HG03159 (cell line): ENCODE results near the gene MGARP.
"Not testable (repeated sequence)": the region's sequence is repeated elsewhere in the genome, so short reads cannot be mapped to it uniquely, and the experiment has no call there.

ENCODE experiments used
- ATAC-seq: cut with Tn5 transposase; IDR thresholded peaks from one replicate; pipeline ENCODE4 v1.9.1; 2021; ENCODE audit warnings: mild to moderate bottlenecking, moderate library complexity; ENCODE audit not compliant: unreplicated experiment

MGARP gene

GRCh38 chr4:139279760-139280620 is at the start of gene MGARP:
Gene MGARP, minus strand, starts transcription at chr4:139280225. Its CDS starts 67 bp downstream, at chr4:139280158.
- ATAC-seq, result no peak

GRCh38 chr4:139329665-139330200 is 49.7 kb upstream of the MGARP start:
- ATAC-seq, result no peak

DNA sequence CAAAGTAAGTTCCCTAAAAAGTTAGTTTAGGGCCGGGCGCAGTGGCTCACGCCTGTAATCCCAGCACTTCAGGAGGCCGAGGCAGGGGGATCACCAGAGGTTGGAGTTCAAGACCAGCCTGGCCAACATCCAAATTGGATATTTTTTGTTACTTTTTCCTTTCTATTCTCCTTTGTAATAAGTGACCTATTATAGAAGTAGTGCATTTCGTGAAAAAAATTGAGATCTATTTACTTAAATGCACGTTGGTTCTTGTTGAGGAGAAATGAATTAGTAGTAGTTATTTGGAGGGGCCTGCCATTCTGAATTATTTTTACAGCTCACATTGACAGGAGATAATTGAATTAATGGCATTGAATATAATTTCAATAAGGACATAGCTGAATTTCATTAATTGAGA is 44.6 kb upstream of the MGARP start:
- ATAC-seq, result no peak

- ATAC-seq, result not testable (repeated sequence)
Measured at GRCh38 chr4:139322541-139322940, 42.5 kb upstream of the MGARP start.

- not testable (repeated sequence) for ATAC-seq
Measured at GRCh38 chr4:139322070-139322469, 42.0 kb upstream of the MGARP start.

DNA sequence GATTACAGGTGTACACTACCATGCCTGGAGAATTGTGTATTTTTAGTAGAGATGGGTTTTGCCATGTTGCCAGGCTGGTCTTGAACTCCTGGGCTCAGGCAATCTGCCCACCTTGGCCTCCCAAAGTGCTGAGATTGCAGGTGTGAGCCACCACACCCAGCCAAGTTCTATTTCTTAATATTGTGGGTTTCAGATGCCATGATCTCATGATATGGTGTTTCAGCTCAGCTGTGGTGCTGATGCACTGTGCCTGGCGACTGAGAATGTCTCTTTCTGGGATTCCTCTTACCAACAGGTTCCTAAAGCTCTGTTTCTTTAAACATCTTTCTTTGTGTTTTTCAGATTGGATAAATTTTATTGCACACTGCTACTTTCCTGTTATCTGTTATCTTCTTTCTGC is 39.5 kb upstream of the MGARP start:
- no peak for ATAC-seq

- no peak for ATAC-seq
Measured at GRCh38 chr4:139317635-139318034, 37.6 kb upstream of the MGARP start.

GRCh38 chr4:139316733-139317132 is 36.7 kb upstream of the MGARP start:
- no peak for ATAC-seq

DNA sequence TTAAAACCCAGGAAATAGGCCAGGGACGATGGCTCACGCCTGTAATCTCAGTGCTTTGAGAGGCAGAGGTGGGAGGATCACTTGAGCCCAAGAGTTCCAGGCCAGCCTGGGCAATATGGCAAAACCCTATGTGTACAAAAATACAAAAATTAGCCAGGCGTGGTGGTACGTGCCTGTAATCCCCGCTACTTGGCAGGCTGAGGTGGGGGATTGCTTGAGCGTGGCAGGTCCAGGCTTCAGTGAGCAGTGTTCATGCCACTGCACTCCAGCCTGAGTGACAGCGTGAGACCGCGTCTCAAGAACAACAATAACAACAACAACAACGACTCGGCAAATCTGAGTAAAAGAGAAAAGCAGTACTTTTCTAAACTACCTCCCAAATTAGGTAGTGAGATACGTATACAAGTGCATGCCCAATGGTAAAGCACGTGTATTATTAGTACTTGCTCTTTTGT is 35.2 kb upstream of the MGARP start:
- ATAC-seq, result peak; percentile 69

DNA sequence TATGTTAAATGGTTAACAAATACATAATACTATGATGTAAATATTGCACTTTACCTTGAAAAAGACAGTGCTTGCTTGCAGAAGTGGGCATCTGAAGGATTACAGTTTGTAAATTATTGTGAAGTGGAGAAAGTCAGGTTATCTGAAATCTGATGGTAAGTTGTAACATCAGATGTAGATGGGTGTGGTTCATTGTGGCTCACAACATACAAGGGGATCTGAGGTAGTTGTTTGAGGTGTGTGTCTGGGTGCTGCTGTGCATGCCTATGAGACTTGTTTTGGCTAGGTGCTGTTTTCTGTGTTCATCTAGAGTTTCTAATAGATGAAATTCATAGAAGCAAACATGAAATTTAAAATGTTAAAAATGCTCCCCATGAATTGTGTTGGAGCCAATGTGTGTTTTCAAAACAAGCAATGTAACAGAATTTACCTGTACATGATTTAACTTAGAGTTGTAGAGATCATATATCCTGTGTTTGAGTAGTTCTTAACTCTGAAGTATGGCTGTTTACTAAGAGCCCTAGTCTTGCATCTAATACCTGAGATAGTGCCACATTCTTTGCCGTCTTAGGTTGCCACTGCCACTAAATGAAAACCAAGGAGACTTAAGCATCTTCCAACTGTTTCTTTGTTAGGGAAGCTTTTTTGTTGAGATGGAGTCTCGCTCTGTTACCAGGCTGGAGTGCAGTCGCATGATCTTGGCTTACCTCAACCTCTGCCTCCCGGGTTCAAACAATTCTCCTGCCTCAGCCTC is 34.2 kb upstream of the MGARP start:
- no peak for ATAC-seq

DNA sequence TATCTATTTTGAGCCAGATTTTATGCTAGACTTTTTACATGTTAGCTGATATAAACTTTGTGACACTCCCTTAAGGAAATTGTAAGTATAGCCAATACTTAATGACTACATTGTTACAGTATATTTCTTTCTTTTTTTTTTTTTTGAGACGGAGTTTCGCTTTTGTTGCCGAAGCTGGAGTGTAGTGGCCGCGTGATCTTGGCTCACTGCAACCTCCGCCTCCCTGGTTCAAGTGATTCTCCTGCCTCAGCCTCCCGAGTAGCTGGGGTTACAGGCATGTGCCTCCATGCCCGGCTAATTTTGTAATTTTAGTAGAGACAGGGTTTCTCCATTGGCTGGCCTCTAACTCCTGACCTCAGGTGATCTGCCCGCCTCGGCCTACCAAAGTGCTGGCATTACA is 33.4 kb upstream of the MGARP start:
- not testable (repeated sequence) for ATAC-seq

DNA sequence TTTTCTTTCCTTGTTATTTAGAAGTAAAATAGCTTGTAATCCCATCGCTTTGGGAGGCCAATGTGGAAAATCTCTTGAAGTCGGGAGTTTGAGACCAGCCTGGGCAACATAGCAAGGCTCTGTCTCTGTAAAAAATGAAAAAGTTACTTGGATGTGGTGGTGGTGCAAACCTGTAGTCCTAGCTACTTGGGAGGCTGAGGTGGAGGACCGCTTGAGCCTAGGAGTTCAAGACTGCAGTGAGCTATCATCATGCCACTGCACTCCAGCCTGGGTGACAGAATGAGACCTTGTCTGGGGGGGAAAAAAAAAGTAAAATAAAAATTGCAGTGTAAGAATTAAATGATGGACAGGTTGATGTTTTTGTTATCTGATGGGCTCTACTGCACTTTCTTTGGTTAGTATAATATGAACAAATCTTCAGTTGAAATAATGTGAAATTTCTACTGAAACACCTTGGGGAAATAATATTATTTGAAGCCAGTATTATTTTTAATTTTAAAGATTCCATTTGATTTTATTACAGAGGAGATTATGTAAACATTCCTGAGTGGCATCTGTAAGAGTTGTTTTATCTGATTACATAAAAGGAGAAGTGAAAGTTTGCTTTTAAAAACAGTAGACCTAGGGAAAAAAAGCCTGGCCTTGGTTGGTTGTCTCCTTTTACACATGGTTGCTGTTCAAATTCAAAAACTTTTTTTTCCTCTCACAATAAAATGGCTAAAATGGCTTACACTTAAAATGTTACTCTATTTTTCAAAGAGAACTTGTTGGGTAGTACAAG is 32.7 kb upstream of the MGARP start:
- ATAC-seq, result no peak

DNA sequence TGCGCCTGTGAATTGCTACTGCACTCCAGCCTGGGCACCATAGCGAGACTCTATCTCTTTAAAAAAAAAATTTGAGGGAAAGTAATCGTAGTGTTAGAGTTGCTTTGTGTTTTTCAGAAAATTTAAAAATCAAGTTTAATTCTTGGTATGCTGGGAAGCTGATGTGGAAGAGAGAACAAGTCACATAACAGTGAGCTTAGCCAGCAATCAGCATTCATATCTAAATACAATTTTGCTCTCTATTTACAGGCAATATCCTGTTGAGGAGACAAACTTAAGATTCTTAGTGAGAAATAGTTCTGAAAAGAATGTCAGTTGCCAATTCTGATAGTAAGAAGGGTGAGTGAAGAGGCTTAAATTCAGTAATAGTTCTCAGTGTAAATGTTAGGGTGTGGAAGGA is 31.9 kb upstream of the MGARP start:
- no peak for ATAC-seq

DNA sequence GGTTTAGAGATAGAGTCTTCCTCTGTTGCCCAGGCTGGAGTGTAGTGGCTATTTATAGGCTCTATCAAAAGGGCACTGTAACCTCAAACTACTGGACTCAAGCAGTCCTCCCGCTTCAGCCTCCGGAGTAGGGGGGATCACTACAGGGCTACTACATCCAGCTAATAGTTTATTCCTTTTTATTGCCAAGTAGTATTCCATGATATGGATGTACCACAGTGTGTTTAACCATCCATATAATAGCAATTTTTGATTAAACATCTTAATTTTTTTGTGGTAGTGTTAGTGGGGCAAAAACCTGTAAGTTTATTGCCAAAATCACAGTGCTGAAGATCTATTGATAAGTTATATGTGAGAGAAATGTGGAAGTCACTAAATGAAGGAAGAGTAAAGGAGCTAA is 24.9 kb upstream of the MGARP start:
- no peak for ATAC-seq

DNA sequence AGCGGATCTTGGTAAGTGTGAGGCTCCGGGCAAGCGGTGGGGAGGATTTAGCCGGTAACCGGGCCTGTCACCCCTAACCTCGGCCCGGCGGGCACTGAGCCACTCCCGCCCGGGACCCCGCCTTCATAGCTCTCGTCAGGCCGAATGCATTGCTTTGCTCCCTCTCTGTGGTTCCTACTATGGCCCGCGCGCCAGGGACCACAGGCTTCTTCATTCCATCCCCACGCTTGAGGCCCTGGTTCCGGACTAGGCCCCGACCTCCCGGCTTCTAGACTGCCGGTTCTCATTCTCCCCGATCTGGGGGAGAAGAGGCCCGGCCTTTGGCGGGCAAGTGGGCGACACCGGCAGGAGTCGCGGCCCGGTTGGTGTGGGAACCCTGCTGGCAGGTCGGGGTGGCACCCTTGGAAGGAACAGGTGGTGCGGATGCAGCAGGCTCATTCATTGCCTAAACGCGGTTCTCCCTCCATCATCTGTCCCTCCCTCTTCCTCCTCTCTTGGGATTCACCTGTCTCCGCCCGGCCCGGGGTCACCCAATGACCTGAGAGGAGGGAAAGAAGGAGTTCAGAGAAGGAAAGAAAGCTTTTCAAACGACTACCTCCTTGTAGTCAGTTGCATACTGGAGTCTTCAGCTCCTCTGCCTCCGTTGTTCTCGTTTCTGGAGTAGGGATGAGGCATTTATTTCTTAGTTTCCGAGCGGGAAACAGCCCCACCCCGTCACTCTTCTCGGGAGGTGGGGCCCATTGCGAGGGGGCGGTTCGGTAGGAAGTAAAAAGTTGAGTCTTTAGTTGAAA is 22.0 kb upstream of the MGARP start, which contains the start of gene NDUFC1:
Gene NDUFC1, minus strand, starts transcription at position 657 of the 791 bp plus-strand sequence. CDS start 6,679 bp downstream, outside the sequence.
- peak; percentile 44 for ATAC-seq

- peak; percentile 75 for ATAC-seq
Measured at GRCh38 chr4:139301113-139301820, 21.2 kb upstream of the MGARP start, which contains the start of gene NAA15. Gene NAA15, plus strand, starts transcription at chr4:139301505. Its CDS starts 273 bp downstream, at chr4:139301778.

- ATAC-seq, result peak; percentile 19
Measured at GRCh38 chr4:139300431-139301112, 20.5 kb upstream of the MGARP start.

GRCh38 chr4:139299536-139299935 is 19.5 kb upstream of the MGARP start:
- no peak for ATAC-seq

DNA sequence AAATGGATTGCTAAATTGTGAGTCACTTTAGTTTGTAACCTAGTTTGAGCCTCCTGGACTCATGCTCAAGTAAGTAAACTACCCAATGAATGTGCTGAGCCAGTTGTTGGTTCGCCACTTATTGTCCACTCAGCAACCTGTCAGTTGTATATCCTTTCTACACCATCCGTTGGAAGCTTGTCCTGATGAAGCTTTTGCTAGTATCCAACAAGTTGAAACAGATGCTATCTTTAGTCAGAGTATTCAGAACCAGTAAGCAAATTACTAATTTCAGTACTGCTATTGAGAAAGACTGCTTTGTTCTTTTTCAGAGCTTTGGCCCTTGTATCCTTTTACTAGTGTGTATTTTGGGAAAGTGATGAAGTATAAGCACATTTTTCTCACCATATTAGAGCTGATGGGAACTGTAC is 17.0 kb upstream of the MGARP start:
- ATAC-seq, result no peak
